Testis (tissue), 2 donors: ENCODE data around the gene BRSK2.

Experiments
- POLR2A ChIP-seq: fragments of 450-650 bp; IDR thresholded peaks from one replicate; pipeline ENCODE4 v1.6.1; 2017; ENCODE audit warnings: antibody characterized with exemption, mild to moderate bottlenecking, moderate library complexity
- TF ChIP-seq, protein P1 (sequence below), 3 experiments: fragments of 450-650 bp in 2 of 3; fragments of 200-600 bp in 1 of 3; sonication (generic) in 1 of 3; IDR thresholded peaks; one replicate each; pipeline ENCODE4 v1.5.1; 2016 to 2019; ENCODE audit warnings: antibody characterized with exemption in 3 of 3, mild to moderate bottlenecking in 2 of 3, moderate library complexity in 1 of 3

DNA sequence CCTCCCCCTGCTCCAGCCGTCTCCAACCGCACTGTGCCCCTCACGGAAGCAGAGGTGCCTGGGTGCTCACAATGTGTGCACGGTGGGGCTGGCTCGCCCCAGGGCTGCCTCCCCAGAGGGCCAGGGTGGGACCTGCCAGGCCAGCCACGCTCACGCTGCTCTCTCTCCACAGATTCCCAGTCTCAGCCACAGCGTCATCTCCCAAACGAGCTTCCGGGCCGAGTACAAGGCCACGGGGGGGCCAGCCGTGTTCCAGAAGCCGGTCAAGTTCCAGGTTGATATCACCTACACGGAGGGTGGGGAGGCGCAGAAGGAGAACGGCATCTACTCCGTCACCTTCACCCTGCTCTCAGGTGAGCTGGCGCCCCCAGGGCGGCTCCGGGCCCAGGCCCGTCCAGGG, 66.4 kb downstream of the BRSK2 start:
- TF ChIP-seq, protein P1, sequence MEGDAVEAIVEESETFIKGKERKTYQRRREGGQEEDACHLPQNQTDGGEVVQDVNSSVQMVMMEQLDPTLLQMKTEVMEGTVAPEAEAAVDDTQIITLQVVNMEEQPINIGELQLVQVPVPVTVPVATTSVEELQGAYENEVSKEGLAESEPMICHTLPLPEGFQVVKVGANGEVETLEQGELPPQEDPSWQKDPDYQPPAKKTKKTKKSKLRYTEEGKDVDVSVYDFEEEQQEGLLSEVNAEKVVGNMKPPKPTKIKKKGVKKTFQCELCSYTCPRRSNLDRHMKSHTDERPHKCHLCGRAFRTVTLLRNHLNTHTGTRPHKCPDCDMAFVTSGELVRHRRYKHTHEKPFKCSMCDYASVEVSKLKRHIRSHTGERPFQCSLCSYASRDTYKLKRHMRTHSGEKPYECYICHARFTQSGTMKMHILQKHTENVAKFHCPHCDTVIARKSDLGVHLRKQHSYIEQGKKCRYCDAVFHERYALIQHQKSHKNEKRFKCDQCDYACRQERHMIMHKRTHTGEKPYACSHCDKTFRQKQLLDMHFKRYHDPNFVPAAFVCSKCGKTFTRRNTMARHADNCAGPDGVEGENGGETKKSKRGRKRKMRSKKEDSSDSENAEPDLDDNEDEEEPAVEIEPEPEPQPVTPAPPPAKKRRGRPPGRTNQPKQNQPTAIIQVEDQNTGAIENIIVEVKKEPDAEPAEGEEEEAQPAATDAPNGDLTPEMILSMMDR (IDR thresholded peaks at IDR 0.05) = no peak
- TF ChIP-seq POLR2A = no peak
